GM23338 (cell line): ENCODE data around the gene PLEKHM1.
"Not testable (repeated sequence)": the region's sequence is repeated elsewhere in the genome, so short reads cannot be mapped to it uniquely, and the experiment has no call there.

Experiments
- CREB1 ChIP-seq: fragments of 250-450 bp; sonication (Bioruptor Pico); IDR thresholded peaks from 2 replicates; pipeline ENCODE4 v1.5.0; 2020; ENCODE audit warnings: low read depth, mild to moderate bottlenecking, moderate library complexity
- CTCF ChIP-seq, 2 experiments: fragments of 200-600 bp in 1 of 2; sonication (generic) in 1 of 2; conservative IDR thresholded peaks; 2 replicates each; pipeline versions ENCODE4 v1.5.1 to v1.6.1; 2016 to 2017; ENCODE audit warnings: antibody characterized with exemption in 2 of 2, low read depth in 2 of 2, mild to moderate bottlenecking in 2 of 2, moderate library complexity in 1 of 2
- EZH2 ChIP-seq: fragments of 200-600 bp; sonication (generic); IDR thresholded peaks from one replicate; pipeline ENCODE4 v1.8.0; 2017; ENCODE audit warnings: antibody characterized with exemption, mild to moderate bottlenecking, low read depth; ENCODE audit not compliant: unreplicated experiment
- EZH2phosphoT487 ChIP-seq: fragments of 200-600 bp; sonication (generic); IDR thresholded peaks from one replicate; pipeline ENCODE4 v1.8.1; 2018; ENCODE audit warnings: antibody characterized with exemption; ENCODE audit not compliant: unreplicated experiment
- JUNB ChIP-seq: IDR thresholded peaks from one replicate; pipeline ENCODE4 v1.6.1; 2016; ENCODE audit warnings: antibody characterized with exemption; ENCODE audit not compliant: unreplicated experiment
- NANOG ChIP-seq: IDR thresholded peaks from 2 replicates; pipeline ENCODE4 v1.6.1; 2016; ENCODE audit warnings: antibody characterized with exemption, borderline replicate concordance
- POLR2AphosphoS5 ChIP-seq: IDR thresholded peaks from 2 replicates; pipeline ENCODE4 v1.6.1; 2016; ENCODE audit warnings: antibody characterized with exemption, low read depth
- REST ChIP-seq: IDR thresholded peaks from one replicate; pipeline ENCODE4 v1.6.1; 2018; ENCODE audit warnings: antibody characterized with exemption; ENCODE audit not compliant: unreplicated experiment
- STAT1 ChIP-seq: IDR thresholded peaks from one replicate; pipeline ENCODE4 v1.6.1; 2016; ENCODE audit warnings: antibody characterized with exemption; ENCODE audit not compliant: unreplicated experiment
- ZNF462 ChIP-seq: fragments of 250-450 bp; sonication (Bioruptor Pico); IDR thresholded peaks from 2 replicates; pipeline ENCODE4 v1.5.0; 2020; ENCODE audit warnings: mild to moderate bottlenecking, moderate library complexity
- TF ChIP-seq, protein P1 (sequence below): IDR thresholded peaks from 2 replicates; pipeline ENCODE4 v1.6.1; 2016; ENCODE audit warnings: antibody characterized with exemption

DNA sequence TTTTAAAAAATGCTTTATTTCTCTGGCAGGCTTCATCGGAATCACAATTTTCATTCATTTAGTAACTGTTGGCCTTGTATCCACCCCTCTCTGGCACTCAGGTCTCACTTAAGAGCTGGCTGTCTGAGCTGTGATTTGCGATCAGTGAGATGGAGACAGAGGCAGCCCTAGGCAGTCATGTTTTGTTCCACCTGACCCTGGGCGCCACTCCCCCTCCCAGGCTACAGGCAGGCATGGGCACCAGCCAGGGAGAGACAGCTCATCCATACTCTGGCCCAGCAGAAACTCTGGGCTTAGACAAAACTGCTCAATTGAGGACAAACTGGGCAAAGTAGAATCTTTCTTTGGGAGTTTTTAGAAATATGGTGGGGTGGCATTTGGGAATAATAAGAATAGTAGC is 14.7 kb upstream of the PLEKHM1 start:
- TF ChIP-seq CTCF (conservative IDR thresholded peaks at IDR 0.05; ENCODE audit: low read depth in 2 of 2); NANOG; POLR2AphosphoS5; EZH2phosphoT487; EZH2; ZNF462 (CRISPR knock-in tag); REST; CREB1 (CRISPR knock-in tag); JUNB; STAT1: not testable (repeated sequence)
- TF ChIP-seq, protein P1, sequence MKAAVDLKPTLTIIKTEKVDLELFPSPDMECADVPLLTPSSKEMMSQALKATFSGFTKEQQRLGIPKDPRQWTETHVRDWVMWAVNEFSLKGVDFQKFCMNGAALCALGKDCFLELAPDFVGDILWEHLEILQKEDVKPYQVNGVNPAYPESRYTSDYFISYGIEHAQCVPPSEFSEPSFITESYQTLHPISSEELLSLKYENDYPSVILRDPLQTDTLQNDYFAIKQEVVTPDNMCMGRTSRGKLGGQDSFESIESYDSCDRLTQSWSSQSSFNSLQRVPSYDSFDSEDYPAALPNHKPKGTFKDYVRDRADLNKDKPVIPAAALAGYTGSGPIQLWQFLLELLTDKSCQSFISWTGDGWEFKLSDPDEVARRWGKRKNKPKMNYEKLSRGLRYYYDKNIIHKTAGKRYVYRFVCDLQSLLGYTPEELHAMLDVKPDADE, result not testable (repeated sequence)
